Mucosa of descending colon (tissue), 3 donors: ENCODE results near the gene DSTYK. TPM values are rescaled to one million over a fixed set of nuclear protein-coding genes. Genes with fewer than 3 reads are reported as not detected.
"Not testable (repeated sequence)": the region's sequence is repeated elsewhere in the genome, so short reads cannot be mapped to it uniquely, and the experiment has no call there.

Experiments used
- ATAC-seq: fragments of 200-7000 bp; cut with Tn5 transposase; one replicate; pipeline ENCODE4 v1.9.1; 2020; ENCODE audit warnings: mild to moderate bottlenecking, moderate library complexity
- DNase-seq, 3 donors: peaks; one replicate each; pipeline ENCODE4 v3.0.0-alpha.2; 2020
- H3K36me3 ChIP-seq: fragments of 200-600 bp; one replicate; pipeline ENCODE4 v1.8.0; 2021; ENCODE audit warnings: low read depth, mild to moderate bottlenecking
- H3K4me1 ChIP-seq: fragments of 200-600 bp; one replicate; pipeline ENCODE4 v1.8.0; 2021; ENCODE audit warnings: low read depth, mild to moderate bottlenecking
- H3K4me3 ChIP-seq: fragments of 200-600 bp; one replicate; pipeline ENCODE4 v1.8.0; 2021; ENCODE audit warnings: mild to moderate bottlenecking
- H3K9me3 ChIP-seq: fragments of 200-600 bp; one replicate; pipeline ENCODE4 v1.8.0; 2021; ENCODE audit warnings: mild to moderate bottlenecking
- CTCF ChIP-seq: fragments of 200-600 bp; IDR thresholded peaks from one replicate; pipeline ENCODE4 v1.8.0; 2022; ENCODE audit warnings: antibody characterized with exemption, mild to moderate bottlenecking
- intact Hi-C, 2 donors: fragments of 100-400 bp; cut with DNase I in 1 of 2; cut with micrococcal nuclease in 1 of 2; formaldehyde crosslinking; loops; one replicate each; pipeline versions ENCODE4 v1.11.0 to v1.11.1; 2022; cut with DNase I, micrococcal nuclease
- total RNA-seq, 3 donors: library from RNA; stranded (reverse); fragmentation: NEBNext Ultra II Directional in 2 of 3; extraction: Animal tissue kit (Norgen Biotek cat#: 25700) in 2 of 3; gene quantifications; one replicate each; pipeline versions ENCODE4 v1.2.1 to v1.2.4, GENCODE V29; 2021 to 2023
- donor health status: DM: no; HTN: no; CAD: no; lungs with moderate emphysema.
- donor health status: DM: no; HTN: no; CAD: no.
- donor health status: DM: no; HTN: yes; CAD: no.

Gene DSTYK
- total RNA-seq, 3 donors from 2014 or later, result 5.3 to 13.9 (median 5.8) TPM

GRCh38 chr1:205188596-205188995, 22.9 kb downstream of the DSTYK start:
- intact Hi-C loops, result no loop called here
- ATAC-seq (no peak), DNase-seq (no peak)
- TF ChIP-seq CTCF, result no peak
- Histone ChIP-seq H3K9me3 (no peaks in the 10 kb centered on the region), H3K4me3 (no peak overlapping the region), H3K4me1 (peaks cover 15% of the 10 kb centered on the region), H3K36me3 (no peaks in the 10 kb centered on the region)

- intact Hi-C loops, result no loop called here
- no peak overlapping the region for H3K4me3 ChIP-seq
- no peak for TF ChIP-seq CTCF
- ATAC-seq (peak; percentile 61), DNase-seq (no peak)
- H3K4me1 ChIP-seq, result peaks cover 15% of the 10 kb centered on the region
- H3K9me3 ChIP-seq, result no peaks in the 10 kb centered on the region
- H3K36me3 ChIP-seq, result no peaks in the 10 kb centered on the region
Observed at GRCh38 chr1:205188098-205188497, 23.4 kb downstream of the DSTYK start.

- Histone ChIP-seq H3K4me1 (peaks cover 15% of the 10 kb centered on the region), H3K4me3 (no peak overlapping the region), H3K9me3 (no peaks in the 10 kb centered on the region), H3K36me3 (no peaks in the 10 kb centered on the region)
- intact Hi-C loops, result no loop called here
- no peak for DNase-seq
- ATAC-seq, result no peak
- no peak for TF ChIP-seq CTCF
Observed at GRCh38 chr1:205187420-205187819, 24.1 kb downstream of the DSTYK start.

- Histone ChIP-seq H3K36me3 (no peaks in the 10 kb centered on the region), H3K4me1 (peaks cover 4% of the 10 kb centered on the region), H3K9me3 (no peaks in the 10 kb centered on the region), H3K4me3 (no peak overlapping the region)
- DNase-seq (no peak), ATAC-seq (no peak)
- intact Hi-C loops, result no loop called here
- TF ChIP-seq CTCF, result no peak
Observed at GRCh38 chr1:205186191-205186590, 25.3 kb downstream of the DSTYK start.

- H3K36me3 ChIP-seq, result no peaks in the 10 kb centered on the region
- H3K4me1 ChIP-seq, result peaks cover 3% of the 10 kb centered on the region
- H3K9me3 ChIP-seq, result no peaks in the 10 kb centered on the region
- intact Hi-C loops, result no loop called here
- ATAC-seq (no peak), DNase-seq (no peak)
- TF ChIP-seq CTCF, result no peak
- no peak overlapping the region for H3K4me3 ChIP-seq
Observed at GRCh38 chr1:205183676-205184335, 27.7 kb downstream of the DSTYK start.

- no peak for DNase-seq
- ATAC-seq, result no peak
- Histone ChIP-seq H3K4me3 (no peak overlapping the region), H3K4me1 (peaks cover 3% of the 10 kb centered on the region), H3K36me3 (no peaks in the 10 kb centered on the region), H3K9me3 (no peaks in the 10 kb centered on the region)
- TF ChIP-seq CTCF, result no peak
- intact Hi-C loops, result no loop called here
Observed at GRCh38 chr1:205182930-205183329, 28.6 kb downstream of the DSTYK start.

- ATAC-seq, H3K4me3 ChIP-seq, DNase-seq, H3K36me3 ChIP-seq, H3K4me1 ChIP-seq, H3K9me3 ChIP-seq, intact Hi-C loops: not testable (repeated sequence)
Observed at GRCh38 chr1:205180331-205180730, 31.2 kb downstream of the DSTYK start.
